A673 (cell line): ENCODE measurements around the gene EEF1AKMT3.

Experiments used
- CTCF ChIP-seq: fragments of 300-800, 200-600 bp; sonication (generic); conservative IDR thresholded peaks from 2 replicates; pipeline ENCODE4 v1.5.1; 2017; ENCODE audit warnings: low read depth, mild to moderate bottlenecking, antibody characterized with exemption, low read length, moderate library complexity, mixed read lengths
- EZH2 ChIP-seq: fragments of 200-600 bp; sonication (generic); IDR thresholded peaks from 2 replicates; pipeline ENCODE4 v1.6.1; 2017; ENCODE audit warnings: borderline replicate concordance, low read depth, mild to moderate bottlenecking, mixed read lengths, antibody characterized with exemption, low read length; ENCODE audit not compliant: poor library complexity, severe bottlenecking

- TF ChIP-seq CTCF (no peak), EZH2 (no peak)
Observed at GRCh38 chr12:57741413-57741789, 31.0 kb upstream of the EEF1AKMT3 start.
